NB4 (cell line): ENCODE results near the gene NEUROG1.

Experiments
- CTCF ChIP-seq: IDR thresholded peaks from one replicate; pipeline ENCODE4 v1.5.1; 2012; ENCODE audit warnings: low read depth, low read length
- POLR2A ChIP-seq: IDR thresholded peaks from 2 replicates; pipeline ENCODE4 v1.6.1; 2011; ENCODE audit warnings: mild to moderate bottlenecking; ENCODE audit not compliant: insufficient read length; ENCODE audit errors: extremely low read depth

- TF ChIP-seq CTCF = no peak
- no peak for TF ChIP-seq POLR2A
These were observed 47.8 kb downstream of the NEUROG1 start for GRCh38 chr5:135487839-135488514.
